Bronchial epithelial cell (primary cell): Measurements from ENCODE around the gene GIPC2. TPM values are rescaled to one million over a fixed set of nuclear protein-coding genes. Genes with fewer than 3 reads are reported as not detected.

Source experiments
- DNase-seq: peaks from one replicate; pipeline ENCODE4 v3.0.0-alpha.2; 2010; ENCODE audit warnings: low read depth
- FAIRE-seq: peaks from 2 replicates; lab custom pipeline; 2011; peaks lifted over from hg19 to GRCh38; lab: Jason Lieb, UNC
- H3K27me3 ChIP-seq: 2 replicates; pipeline ENCODE4 v1.5.1; 2011; ENCODE audit warnings: low read length; ENCODE audit not compliant: control insufficient read depth, insufficient read depth
- H3K36me3 ChIP-seq: 2 replicates; pipeline ENCODE4 v1.5.1; 2011; ENCODE audit warnings: low read length; ENCODE audit not compliant: control insufficient read depth, insufficient read depth
- H3K4me3 ChIP-seq: 2 replicates; pipeline ENCODE4 v1.5.1; 2011; ENCODE audit warnings: mild to moderate bottlenecking, low read depth, low read length, control low read depth
- CTCF ChIP-seq: IDR thresholded peaks from 2 replicates; pipeline ENCODE4 v1.5.1; 2011; ENCODE audit warnings: mild to moderate bottlenecking, moderate library complexity, low read length, control low read depth, inconsistent platforms; ENCODE audit not compliant: insufficient read depth, severe bottlenecking
- total RNA-seq: library from RNA; depleted of rRNA; stranded (reverse); fragments of >200 nt; gene quantifications from 2 replicates; pipeline ENCODE4 v1.2.1, GENCODE V29; 2014

Gene GIPC2
- total RNA-seq, 1 donor from 2014 or later, result 1.1 TPM

DNA sequence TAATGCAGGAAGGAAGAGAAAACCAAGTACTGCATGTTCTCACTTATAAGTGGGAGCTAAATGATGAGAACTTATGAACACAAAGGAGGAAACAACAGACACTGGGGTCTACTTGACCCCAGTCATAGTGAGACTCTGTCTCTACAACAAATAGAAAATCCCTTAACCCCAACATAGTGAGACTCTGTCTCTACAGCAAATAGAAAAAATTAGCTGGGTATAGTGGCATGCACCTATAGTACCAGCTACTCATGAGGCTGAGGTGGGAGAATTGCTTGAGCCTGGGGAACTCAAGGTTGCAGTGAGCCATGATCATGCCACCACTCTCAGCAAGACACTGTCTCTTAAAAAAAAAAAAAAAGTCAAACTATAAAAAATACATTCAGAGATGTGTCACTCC lies 42.7 kb downstream of the GIPC2 start:
- no peak for DNase-seq
- no peaks in the 10 kb centered on the region for H3K36me3 ChIP-seq
- no peak for TF ChIP-seq CTCF
- FAIRE-seq, result no peak
- no peaks in the 10 kb centered on the region for H3K27me3 ChIP-seq
- no peak overlapping the region for H3K4me3 ChIP-seq

DNA sequence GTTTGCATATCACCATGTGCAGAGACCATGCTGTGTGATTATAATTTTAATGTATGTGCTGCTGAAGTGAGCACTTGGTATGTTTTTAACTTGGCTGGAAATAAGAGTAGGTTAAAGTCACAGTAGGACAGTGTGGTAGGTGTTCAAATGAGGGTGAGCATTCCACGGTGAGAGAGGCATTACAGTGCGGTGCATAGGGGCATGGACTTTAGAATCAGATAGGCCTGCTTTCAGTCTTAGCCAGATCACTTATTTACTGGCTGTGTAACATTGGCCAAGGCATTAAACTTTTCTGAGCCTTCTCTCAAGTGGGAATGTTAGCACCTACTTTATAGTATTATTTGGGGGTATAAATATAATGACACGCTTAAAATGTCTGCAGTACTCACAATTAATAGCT lies 43.2 kb downstream of the GIPC2 start:
- no peak overlapping the region for H3K4me3 ChIP-seq
- no peak for TF ChIP-seq CTCF
- DNase-seq (no peak), FAIRE-seq (no peak)
- H3K36me3 ChIP-seq, result no peaks in the 10 kb centered on the region
- no peaks in the 10 kb centered on the region for H3K27me3 ChIP-seq

- H3K36me3 ChIP-seq, result no peaks in the 10 kb centered on the region
- DNase-seq (no peak), FAIRE-seq (no peak)
- no peak overlapping the region for H3K4me3 ChIP-seq
- H3K27me3 ChIP-seq, result no peaks in the 10 kb centered on the region
- TF ChIP-seq CTCF, result no peak
Measured at GRCh38 chr1:78090472-78091133, 44.8 kb downstream of the GIPC2 start.

- Histone ChIP-seq H3K36me3 (no peaks in the 10 kb centered on the region), H3K4me3 (no peak overlapping the region), H3K27me3 (no peaks in the 10 kb centered on the region)
- TF ChIP-seq CTCF, result no peak
- no peak for DNase-seq
- FAIRE-seq, result no peak
Measured at GRCh38 chr1:78091215-78091813, 45.5 kb downstream of the GIPC2 start.

GRCh38 chr1:78091886-78092285 lies 46.1 kb downstream of the GIPC2 start:
- FAIRE-seq, result no peak

More at GRCh38 chr1:78091886-78092285, 46.1 kb downstream of the GIPC2 start:
- no peak for DNase-seq
- H3K27me3 ChIP-seq, result no peaks in the 10 kb centered on the region
- no peak overlapping the region for H3K4me3 ChIP-seq
- H3K36me3 ChIP-seq, result no peaks in the 10 kb centered on the region
- no peak for TF ChIP-seq CTCF
